ENCODE data around the gene CCDC77.
A peak's percentile ranks its signal among the peaks of the same experiment; 100 is the strongest.
"Not testable (repeated sequence)": the region's sequence is repeated elsewhere in the genome, so short reads cannot be mapped to it uniquely, and the experiment has no call there.

CCDC77 gene

GRCh38 chr12:401235-402028 is at the start of gene CCDC77:
CCDC77 (plus strand) TSS chr12:401644; CDS start chr12:409384, 7,740 bp downstream.
- DNase-seq (ENCODE audit: low read depth) = peak; percentile 85

GRCh38 chr12:356276-356988 is 45.0 kb upstream of the CCDC77 start:
- DNase-seq (ENCODE audit: low read depth) = no peak

- no peak for DNase-seq (ENCODE audit: low read depth)
Observed at GRCh38 chr12:359091-359490, 42.4 kb upstream of the CCDC77 start.

GRCh38 chr12:366820-367219 is 34.6 kb upstream of the CCDC77 start:
- no peak for DNase-seq (ENCODE audit: low read depth)

- DNase-seq (ENCODE audit: low read depth) = no peak
Observed at GRCh38 chr12:367972-368371, 33.5 kb upstream of the CCDC77 start.

DNA sequence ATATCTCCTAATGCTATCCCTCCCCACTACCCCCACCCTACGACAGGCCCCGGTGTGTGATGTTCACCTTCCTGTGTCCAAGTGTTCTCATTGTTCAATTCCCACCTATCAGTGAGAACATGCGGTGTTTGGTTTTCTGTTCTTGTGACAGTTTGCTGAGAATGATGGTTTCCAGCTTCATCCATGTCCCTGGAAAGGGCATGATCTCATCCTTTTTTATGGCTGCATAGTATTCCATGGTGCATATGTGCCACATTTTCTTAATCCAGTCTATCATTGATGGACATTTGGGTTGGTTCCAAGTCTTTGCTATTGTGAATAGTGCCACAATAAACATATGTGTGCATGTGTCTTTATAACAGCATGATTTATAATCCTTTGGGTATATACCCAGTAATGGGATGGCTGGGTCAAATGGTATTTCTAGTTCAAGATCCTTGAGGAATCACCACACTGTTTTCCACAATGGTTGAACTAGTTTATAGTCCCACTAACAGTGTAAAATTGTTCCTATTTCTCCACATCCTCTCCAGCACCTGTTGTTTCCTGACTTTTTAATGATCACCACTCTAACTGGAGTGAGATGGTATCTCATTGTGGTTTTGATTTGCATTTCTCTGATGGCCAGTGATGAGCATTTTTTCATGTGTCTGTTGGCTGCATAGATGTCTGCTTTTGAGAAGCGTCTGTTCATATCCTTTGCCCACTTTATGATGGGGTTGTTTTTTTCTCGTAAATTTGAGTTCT is 30.5 kb upstream of the CCDC77 start:
- not testable (repeated sequence) for DNase-seq (ENCODE audit: low read depth)

- no peak for DNase-seq (ENCODE audit: low read depth)
Observed at GRCh38 chr12:386651-387050, 14.8 kb upstream of the CCDC77 start.

DNA sequence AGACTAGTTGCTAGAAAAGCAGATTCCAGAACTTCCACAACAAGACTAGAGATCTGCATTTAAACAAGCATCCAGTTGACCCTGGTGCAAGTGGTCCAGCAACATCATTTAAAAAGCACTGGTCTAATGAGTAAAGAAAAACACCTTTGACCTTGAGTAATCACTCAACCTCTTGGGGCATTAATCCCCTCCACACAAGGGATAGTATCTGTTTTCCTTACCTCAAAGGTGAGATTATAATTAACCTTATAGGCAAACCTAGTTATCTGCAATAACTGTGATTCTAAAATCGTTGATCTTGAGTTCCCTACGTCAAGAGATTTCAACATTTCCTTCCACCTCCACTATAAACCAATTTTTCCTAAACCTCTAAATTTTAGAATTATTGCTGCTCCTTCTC is 13.4 kb upstream of the CCDC77 start:
- DNase-seq (ENCODE audit: low read depth) = no peak

DNA sequence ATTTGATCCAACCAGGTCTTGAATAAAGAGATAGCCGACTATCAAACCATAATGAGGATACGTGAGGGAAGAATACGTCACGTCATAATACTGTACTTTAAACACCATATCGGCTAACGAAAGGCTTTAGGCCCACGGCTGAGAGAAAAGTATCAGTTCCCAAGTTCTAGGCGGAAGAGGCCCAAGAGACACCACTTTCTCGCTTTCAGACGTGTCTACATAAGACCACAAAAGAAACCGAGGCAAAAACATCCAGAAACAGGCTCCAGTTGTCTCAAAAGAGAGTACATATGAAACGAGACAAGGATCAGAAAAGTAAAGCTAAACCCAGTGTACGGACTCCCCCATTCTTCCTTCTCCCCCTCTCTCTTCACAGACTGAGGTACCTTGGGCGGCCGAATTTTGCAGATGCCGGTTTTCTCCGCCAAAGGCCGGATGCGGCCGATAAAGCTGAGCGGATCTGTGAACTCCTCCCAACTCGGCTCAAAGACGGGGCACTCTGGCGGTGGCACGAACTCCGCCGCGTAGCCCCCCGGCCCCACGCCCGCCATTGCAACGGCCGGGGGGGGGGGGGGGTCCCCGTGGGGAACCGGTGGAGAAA is 12.8 kb upstream of the CCDC77 start:
- DNase-seq (ENCODE audit: low read depth) = peak; percentile 16

DNA sequence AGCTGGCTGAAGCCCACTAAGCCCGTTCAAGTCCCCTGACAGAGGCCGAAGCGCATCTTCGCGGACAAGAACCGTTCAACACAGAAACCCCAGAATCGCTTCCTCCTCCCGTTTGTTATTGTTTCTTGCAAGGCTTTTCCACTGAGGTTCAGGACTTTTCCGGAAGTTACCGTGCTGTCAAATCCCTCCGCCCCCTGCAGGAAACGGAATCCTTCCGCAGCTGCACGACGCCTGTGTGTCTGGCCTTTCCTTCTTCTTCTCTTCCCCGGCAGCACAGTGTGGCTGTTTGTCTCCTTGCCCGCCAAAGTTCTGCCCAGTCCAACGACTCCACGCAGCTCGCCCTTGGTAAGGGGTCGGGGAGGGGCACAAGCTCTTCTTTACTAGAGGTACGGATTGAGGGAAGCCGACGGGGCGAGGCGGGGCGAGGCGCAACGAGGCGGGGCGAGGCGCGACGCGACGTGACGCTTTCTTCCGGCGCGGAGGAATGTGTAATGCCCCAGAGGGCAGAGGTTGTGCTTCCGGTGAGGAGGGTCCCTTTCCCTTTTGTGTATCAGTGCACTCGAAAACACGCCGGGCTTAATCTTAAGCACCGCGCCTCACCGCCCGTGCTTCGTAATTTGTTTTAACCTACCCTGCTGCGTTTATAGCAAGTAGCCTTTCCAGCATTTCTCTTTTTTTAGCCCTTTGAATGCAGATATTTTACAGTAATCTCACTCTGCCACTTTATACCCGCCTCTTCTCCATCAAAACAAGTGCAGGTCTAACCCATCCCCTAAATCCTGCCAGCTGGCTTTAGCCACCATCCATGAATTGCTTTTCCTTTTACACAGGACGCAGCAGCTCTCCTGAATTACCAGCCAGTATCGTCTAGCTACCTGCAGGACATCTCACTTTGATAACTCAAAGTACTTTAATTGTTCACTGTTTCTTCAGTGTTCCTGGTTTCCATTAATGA is 12.0 kb upstream of the CCDC77 start, which contains the start of gene KDM5A:
Gene KDM5A, minus strand, starts transcription at position 179 of the 955 bp plus-strand sequence. CDS start 229 bp downstream, outside the sequence.
- peak; percentile 80 for DNase-seq (ENCODE audit: low read depth)

DNA sequence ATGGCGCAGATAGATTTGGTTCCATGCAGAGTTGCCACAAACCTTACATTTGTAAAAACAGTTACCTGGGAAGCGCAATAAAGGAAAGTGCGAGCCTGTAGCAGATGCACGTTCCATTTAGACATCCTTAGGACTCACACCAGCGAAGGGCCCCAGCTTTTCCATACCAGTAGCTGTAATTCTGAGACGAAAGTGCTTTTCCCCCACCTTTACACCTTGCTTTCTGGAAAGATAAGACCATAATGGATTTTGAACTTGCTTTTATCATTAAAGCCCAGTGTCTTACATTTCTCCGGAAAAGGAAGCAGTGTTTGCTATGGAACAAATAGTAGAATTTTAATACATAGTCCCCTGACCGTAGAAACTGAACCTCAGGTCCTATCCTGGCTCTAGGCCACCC is 616 bp upstream of the CCDC77 start:
- no peak for DNase-seq (ENCODE audit: low read depth)

DNA sequence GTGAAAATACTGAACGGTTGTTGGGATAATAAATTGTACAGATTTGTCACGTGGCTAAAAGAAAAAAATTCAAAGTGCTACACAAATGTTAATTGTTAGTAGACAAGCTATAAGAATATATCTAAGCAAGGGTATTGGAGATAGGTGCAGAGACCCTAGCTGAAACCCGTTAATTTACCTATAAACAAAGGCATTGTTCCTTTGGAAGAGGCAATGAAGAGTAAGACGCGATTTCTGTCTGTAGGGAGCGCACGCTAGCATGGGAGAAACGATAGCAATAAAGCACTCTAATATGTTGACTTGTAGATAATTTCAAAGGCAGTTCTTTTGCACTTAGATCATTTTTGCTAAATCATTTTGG is 565 bp downstream of the CCDC77 start:
- no peak for DNase-seq (ENCODE audit: low read depth)

DNA sequence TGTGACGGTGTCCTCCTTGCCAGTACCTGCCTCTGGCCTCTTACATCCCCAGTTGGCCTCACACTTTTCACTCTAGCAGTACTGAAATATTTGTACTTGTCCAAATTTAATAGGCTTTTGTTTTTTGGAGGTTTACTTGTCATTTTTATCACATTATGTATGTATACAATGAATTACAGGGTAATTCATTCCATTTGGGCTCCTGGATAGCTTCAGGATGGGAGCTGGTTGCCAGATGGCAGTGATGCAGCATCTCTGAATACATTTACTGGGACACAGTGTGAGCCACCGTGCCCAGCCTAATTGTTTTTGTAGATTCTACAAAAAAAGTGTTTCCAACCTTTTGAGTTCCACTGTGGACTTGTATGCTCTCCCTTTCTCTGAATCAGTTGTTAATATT is 13.4 kb downstream of the CCDC77 start:
- DNase-seq (ENCODE audit: low read depth) = no peak

DNA sequence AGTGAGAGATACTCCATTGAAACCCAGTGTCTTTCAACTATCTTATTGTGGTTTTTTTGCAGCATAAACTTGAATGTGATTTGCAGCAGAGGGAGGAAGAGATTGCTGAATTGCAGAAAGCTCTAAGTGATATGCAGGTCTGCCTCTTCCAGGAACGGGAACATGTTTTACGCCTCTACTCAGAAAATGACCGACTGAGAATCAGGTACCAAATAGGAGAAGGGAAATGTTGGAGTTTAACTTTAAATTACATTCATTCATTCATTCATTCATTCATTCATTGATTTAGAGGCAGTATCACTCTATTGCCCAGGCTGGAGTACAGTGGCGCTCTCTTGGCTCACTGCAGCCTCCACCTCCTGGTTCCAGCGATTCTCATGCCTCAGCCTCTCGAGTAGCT is 17.0 kb downstream of the CCDC77 start:
- DNase-seq (ENCODE audit: low read depth) = no peak

- no peak for DNase-seq (ENCODE audit: low read depth)
Observed at GRCh38 chr12:422526-422925, 21.1 kb downstream of the CCDC77 start.

DNA sequence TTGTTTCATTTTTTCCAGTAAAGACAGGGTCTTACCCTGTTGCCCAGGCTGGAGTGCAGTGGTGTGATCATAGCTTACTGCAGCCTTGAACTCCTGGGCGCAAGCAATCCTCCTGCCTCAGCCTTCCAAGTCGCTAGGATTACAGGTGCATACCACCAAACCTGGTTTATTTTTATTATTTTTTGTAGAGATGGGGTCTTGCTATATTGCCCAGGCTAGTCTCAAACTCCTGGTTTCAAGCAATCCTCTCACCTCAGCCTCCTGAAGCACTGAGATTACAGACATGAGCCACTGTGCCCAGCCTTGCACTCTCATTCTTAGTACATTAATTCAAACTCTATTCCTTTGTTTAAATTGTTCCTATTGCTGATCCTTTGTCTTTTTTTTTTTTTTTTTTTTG is 34.3 kb downstream of the CCDC77 start:
- DNase-seq (ENCODE audit: low read depth) = not testable (repeated sequence)

- peak; percentile 30 for DNase-seq (ENCODE audit: low read depth)
Observed at GRCh38 chr12:442235-442884, 40.9 kb downstream of the CCDC77 start.

DNA sequence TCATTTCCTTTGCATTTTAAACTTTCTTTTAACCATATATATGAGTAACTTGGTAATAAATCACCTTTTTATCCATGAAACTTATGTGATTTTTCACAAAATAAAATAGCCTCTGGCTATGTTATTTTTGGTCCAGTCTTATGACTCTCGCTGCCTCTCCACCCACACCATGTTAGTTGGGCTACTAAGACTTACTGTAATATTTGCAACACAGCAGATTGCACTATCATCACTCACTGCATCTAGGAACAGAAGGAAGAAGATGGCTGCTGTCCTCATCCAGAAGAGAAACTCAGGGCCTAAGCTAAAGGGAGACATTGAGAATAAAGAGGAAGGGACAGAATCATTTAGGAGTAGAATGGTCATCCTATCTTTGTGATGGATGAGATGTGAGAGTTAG is 45.7 kb downstream of the CCDC77 start:
- no peak for DNase-seq (ENCODE audit: low read depth)

GRCh38 chr12:449203-449602 is 47.8 kb downstream of the CCDC77 start:
- DNase-seq (ENCODE audit: low read depth) = no peak

DNA sequence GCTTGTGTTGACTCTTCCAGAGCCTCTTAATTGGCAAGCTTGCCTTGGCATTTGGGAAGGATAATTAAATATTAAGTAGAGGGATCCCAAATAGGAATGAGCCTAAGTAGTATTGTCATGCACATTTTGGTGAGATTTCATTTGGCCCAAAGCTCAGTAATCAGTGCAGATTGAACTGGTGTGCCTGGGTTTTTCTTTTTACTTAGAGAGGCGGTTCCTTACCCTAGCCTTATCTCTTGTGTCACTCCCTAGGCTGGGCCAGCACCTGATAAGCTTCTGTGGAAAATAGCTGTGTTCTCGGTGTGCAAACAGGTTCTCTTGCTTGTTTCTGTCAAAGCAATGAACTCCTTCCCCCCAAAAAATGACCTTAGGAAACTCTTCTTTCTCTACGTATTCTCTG is 49.0 kb downstream of the CCDC77 start:
- no peak for DNase-seq (ENCODE audit: low read depth)

Data from stimulated activated CD8-positive, alpha-beta memory T cell treated with anti-CD3 and anti-CD28 coated beads, Interleukin-12 subunit alpha, Interleukin-12 subunit beta, amount 100 ng/mL, for 1 hour (primary cell).